Activated naive CD8-positive, alpha-beta T cell treated with anti-CD3 and anti-CD28 coated beads, Interleukin-2, amount 50 U/mL, for 24 hours (primary cell): ENCODE data around the gene KCTD14.
"Not testable (repeated sequence)": the region's sequence is repeated elsewhere in the genome, so short reads cannot be mapped to it uniquely, and the experiment has no call there.

ENCODE experiments used
- ATAC-seq: fragments of 150-1000 bp; cut with Tn5 transposase; one replicate; pipeline ENCODE4 v1.10.0; 2021
- DNase-seq: peaks from one replicate; pipeline ENCODE4 v3.0.0; 2021
- H3K27ac Mint-ChIP-seq: one replicate; pipeline ENCODE4 v1.8.0; 2021; ENCODE audit warnings: mild to moderate bottlenecking, mixed read lengths
- H3K27me3 Mint-ChIP-seq: one replicate; pipeline ENCODE4 v1.8.0; 2021; ENCODE audit warnings: mixed read lengths
- H3K36me3 Mint-ChIP-seq: one replicate; pipeline ENCODE4 v1.8.0; 2021; ENCODE audit warnings: low read depth, mixed read lengths
- H3K4me1 Mint-ChIP-seq: one replicate; pipeline ENCODE4 v1.8.0; 2021; ENCODE audit warnings: mixed read lengths
- H3K4me3 Mint-ChIP-seq: one replicate; pipeline ENCODE4 v1.8.0; 2021; ENCODE audit warnings: mild to moderate bottlenecking, moderate library complexity, mixed read lengths
- H3K9me3 Mint-ChIP-seq: one replicate; pipeline ENCODE4 v1.8.0; 2021; ENCODE audit warnings: mixed read lengths

Gene KCTD14

DNA sequence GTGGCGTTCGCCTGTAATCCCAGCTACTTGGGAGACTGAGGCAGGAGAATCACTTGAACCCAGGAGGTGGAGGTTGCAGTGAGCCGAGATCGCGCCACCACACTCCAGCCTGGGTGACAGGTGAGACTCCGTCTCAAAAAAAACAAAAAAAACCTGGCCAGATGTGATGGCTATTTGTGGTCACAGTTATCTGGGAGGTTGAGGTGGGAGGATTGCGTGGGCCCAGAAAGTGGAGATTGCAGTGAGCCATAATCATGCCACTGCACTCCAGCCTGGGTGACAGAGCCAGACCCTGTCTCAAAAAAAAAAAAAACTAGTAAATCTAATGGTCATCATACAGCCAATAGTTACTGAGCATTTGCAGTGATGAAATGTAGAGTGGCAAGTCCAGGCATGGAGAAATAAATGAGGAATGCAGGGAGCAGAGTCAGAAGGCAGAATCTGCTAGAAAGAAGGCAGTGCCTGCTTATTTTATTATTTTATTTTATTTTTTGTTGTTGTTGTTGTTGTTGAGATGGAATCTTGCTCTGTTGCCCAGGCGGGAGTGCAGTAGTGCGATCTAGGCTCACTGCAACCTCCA is 36.8 kb upstream of the KCTD14 start:
- ATAC-seq, H3K4me3 Mint-ChIP-seq, H3K27ac Mint-ChIP-seq, H3K9me3 Mint-ChIP-seq, H3K27me3 Mint-ChIP-seq, DNase-seq, H3K36me3 Mint-ChIP-seq, H3K4me1 Mint-ChIP-seq: not testable (repeated sequence)

DNA sequence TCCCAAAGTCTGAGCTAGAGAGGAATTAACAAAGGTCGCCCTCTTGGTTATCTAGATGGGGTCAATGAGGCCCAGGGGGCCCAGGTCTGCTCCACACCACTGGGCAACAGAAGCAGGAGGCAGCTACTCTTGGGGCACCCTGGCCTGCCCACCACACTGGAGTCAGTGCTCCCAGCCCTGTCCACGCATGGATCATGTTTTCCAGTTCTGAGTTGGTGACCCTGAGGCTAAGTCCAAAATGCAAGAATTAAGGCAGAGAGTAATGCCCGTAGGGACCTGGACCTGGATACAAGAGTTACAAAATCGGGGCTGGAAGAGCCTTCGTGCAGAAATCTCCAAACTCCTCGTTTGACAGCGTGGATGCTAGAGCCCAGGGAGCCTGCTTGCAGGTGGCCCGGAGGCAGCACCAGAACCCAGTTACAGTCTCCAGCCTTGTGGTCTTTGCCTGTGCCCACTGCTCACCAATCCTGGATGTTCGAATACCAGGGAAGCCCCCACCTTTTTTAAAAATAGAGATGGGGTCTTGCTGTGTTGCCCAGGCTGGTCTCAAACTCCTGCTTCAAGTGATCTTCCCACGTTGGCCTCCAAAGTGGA is 34.5 kb upstream of the KCTD14 start:
- ATAC-seq (no peak), DNase-seq (no peak)
- no peaks in the 10 kb centered on the region for H3K36me3 Mint-ChIP-seq
- H3K27me3 Mint-ChIP-seq = no peaks in the 10 kb centered on the region
- no peak overlapping the region for H3K27ac Mint-ChIP-seq
- no peaks in the 10 kb centered on the region for H3K4me1 Mint-ChIP-seq
- no peak overlapping the region for H3K4me3 Mint-ChIP-seq
- H3K9me3 Mint-ChIP-seq = no peaks in the 10 kb centered on the region

DNA sequence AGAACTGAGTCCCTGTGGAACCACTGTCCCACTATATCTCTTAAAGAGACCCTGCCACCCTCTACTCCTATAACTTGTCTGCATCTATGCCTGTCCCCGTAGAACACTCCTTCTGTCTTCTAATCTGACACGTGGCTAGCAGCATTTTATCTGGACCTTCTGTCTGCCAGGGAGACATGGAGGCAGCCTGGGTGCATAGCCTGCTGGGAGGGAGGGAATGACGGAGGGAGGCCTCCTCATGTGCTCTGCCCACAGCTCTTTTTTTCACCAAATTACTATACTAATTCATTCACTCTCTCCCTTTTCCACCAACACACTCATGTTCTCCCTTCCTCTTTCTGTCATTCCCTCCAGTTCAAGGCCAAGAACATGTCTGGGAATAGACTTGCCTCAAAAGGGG is 33.0 kb upstream of the KCTD14 start:
- no peaks in the 10 kb centered on the region for H3K36me3 Mint-ChIP-seq
- ATAC-seq (no peak), DNase-seq (no peak)
- H3K9me3 Mint-ChIP-seq = no peaks in the 10 kb centered on the region
- no peaks in the 10 kb centered on the region for H3K4me1 Mint-ChIP-seq
- H3K27me3 Mint-ChIP-seq = no peaks in the 10 kb centered on the region
- H3K4me3 Mint-ChIP-seq = no peak overlapping the region
- H3K27ac Mint-ChIP-seq = no peak overlapping the region

DNA sequence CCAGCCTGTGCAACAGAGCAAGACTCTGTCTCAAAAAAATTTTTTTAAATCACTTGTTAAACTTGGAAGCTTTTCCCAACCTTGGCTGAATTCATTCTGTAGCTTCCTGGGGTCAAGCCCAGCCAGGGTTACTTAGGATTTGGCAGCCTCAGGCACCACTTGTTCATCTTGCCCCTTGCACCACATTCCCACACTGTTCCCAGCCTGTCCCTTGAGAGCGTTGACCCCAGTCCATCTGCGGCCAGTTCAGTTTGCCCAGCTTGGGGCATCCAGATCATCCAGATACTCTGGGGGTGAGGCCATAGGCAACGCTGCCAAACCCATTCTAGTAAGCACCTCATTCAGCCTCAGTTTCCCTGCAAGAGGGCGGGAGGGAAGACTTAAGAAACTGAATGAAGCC is 31.9 kb upstream of the KCTD14 start:
- H3K9me3 Mint-ChIP-seq = no peaks in the 10 kb centered on the region
- no peak overlapping the region for H3K4me3 Mint-ChIP-seq
- ATAC-seq = no peak
- no peaks in the 10 kb centered on the region for H3K4me1 Mint-ChIP-seq
- H3K27me3 Mint-ChIP-seq = no peaks in the 10 kb centered on the region
- no peak for DNase-seq
- no peaks in the 10 kb centered on the region for H3K36me3 Mint-ChIP-seq
- no peak overlapping the region for H3K27ac Mint-ChIP-seq

DNA sequence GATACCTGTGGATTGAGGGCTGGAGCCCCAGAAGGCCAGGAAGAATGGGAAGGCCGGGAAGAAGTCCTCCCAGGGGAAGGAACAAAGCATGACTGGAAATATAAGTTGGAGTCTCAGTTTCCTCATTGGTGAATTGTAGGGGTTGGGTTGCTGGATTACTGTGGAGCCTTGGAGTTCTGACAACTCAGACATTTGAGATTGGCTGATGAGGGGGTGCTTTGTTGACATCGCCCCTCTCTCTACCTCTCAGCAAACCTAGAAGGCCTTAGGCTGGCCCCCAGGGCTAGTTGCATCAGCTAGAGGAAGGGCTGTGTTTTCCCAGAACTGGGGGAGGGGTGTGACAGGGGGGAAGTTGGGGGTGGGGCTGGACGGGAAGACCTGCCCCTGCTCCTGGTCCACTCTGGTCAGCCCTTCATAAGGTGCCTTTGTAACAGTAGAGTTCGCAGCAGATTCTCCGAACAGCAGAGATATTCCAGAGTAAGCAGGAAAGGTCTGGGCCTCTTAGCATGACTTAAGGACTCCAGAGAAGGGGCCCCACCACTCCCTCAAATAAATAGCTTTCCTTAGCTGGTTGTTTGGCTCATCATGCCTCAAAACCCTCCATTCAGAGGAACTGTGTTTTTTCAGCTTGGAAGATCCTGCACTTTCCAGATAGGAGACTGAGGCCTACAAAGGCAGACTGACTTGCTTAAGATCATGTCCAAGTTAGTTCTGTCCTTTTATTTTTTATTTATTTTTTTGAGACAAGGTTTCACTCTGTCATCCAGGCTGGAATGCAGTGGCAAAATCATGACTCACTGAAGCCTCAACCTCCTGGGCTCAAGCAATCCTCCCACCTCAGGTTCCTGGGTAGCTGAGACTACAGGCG is 28.1 kb upstream of the KCTD14 start:
- Mint-ChIP-seq H3K9me3 (no peaks in the 10 kb centered on the region), H3K27me3 (no peaks in the 10 kb centered on the region), H3K27ac (no peak overlapping the region), H3K4me3 (no peak overlapping the region), H3K4me1 (no peaks in the 10 kb centered on the region), H3K36me3 (no peaks in the 10 kb centered on the region)
- DNase-seq (no peak), ATAC-seq (no peak)

DNA sequence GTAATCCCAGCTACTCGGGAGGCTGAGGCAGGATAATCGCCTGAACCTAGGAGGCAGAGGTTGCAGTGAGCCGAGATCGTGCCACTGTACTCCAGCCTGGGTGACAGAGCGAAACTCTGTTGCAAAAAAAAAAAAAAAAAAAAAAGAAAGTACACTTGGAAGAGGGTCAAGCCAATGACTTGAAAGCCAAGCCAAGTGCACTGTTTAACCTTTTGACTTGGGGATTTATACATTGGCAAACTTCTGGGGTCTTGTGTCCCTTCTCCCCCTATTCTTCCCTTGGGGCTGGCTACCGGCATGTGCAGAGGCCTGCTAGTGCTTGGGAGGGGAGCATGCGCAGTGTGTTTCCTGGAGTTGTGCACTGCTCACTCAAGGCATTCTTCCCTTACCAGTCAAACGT is 26.3 kb upstream of the KCTD14 start:
- ATAC-seq = no peak
- no peaks in the 10 kb centered on the region for H3K9me3 Mint-ChIP-seq
- no peak overlapping the region for H3K4me3 Mint-ChIP-seq
- peaks cover 6% of the 10 kb centered on the region for H3K4me1 Mint-ChIP-seq
- H3K27ac Mint-ChIP-seq = no peak overlapping the region
- H3K36me3 Mint-ChIP-seq = no peaks in the 10 kb centered on the region
- no peak for DNase-seq
- no peaks in the 10 kb centered on the region for H3K27me3 Mint-ChIP-seq

DNA sequence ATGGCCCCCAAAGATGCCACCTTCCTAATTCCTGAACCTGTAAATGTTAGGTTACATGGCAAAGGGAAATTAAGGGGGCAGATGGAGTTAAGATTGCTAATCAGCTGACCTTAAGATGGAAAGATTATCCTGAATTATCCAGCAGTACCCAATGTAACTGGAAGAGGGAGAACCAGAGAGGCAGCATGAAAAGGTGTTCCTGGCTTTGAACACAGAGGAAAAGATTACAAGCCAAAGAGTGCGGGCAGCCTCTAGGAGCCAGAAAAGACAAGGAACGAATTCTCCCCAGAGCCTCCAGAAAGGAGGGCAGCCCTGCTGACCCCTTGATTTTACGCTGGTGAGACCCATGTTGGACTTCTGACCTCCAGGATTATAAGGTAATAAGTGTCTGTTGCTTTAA is 25.5 kb upstream of the KCTD14 start:
- Mint-ChIP-seq H3K36me3 (no peaks in the 10 kb centered on the region), H3K27me3 (no peaks in the 10 kb centered on the region), H3K27ac (no peak overlapping the region), H3K4me1 (peaks cover 6% of the 10 kb centered on the region), H3K4me3 (no peak overlapping the region), H3K9me3 (no peaks in the 10 kb centered on the region)
- ATAC-seq = no peak
- no peak for DNase-seq

DNA sequence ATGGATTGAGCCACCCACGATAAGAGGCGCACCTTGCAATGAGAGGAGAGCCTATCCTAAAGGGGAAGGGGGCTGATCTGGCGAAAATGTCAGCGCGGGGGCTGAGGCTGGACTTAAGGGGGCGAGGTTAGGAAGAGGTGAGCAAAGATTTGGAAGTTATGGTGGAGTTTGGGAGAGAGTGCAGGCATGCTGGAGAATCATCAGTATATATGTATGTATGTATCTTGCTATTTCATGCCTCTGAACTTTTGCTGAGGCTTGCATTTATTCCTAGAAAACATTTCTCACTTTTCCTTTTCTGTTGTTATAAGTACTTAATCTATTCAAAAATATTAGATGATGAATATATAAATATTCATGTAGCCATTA is 23.4 kb upstream of the KCTD14 start:
- Mint-ChIP-seq H3K4me1 (peaks cover 8% of the 10 kb centered on the region), H3K27ac (no peak overlapping the region), H3K9me3 (no peaks in the 10 kb centered on the region), H3K36me3 (no peaks in the 10 kb centered on the region), H3K27me3 (no peaks in the 10 kb centered on the region), H3K4me3 (peak overlapping the region; percentile 56)
- DNase-seq (no peak), ATAC-seq (no peak)

DNA sequence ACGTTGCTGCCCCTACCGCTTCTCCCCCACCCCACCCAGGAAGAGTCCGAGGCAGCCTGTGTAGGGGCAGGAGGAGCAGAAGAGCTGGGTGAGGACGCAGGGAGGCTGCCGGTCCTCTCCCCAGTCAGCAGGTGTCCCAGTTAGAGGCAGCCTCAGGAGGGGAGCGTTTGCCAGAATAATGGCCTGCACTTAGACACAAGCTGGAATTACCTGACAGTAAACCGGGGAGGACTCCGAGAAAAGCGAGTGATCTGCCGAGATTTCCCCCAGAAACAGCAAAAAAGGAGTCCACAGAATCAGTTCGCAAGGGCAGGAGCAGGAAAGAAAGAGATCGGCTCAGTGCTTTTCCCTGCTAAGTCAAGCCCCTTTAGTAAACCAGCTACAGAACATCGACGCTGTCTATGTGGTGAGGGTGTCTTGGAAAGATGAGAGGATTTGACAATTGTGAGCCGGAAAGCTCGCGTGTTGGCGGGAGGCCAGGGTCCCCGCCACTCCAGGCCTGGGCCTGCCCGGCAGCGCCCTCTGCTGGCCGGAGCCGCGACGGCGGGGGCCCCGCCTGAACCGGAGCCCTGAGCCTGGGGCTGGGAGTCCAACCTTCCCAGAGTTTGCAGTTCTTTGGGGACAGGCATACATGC is 22.9 kb upstream of the KCTD14 start:
- Mint-ChIP-seq H3K4me1 (peaks cover 11% of the 10 kb centered on the region), H3K27me3 (no peaks in the 10 kb centered on the region), H3K4me3 (peak overlapping the region; percentile 56), H3K9me3 (no peaks in the 10 kb centered on the region), H3K36me3 (no peaks in the 10 kb centered on the region), H3K27ac (no peak overlapping the region)
- ATAC-seq (peak; percentile 84), DNase-seq (peak; percentile 84)

DNA sequence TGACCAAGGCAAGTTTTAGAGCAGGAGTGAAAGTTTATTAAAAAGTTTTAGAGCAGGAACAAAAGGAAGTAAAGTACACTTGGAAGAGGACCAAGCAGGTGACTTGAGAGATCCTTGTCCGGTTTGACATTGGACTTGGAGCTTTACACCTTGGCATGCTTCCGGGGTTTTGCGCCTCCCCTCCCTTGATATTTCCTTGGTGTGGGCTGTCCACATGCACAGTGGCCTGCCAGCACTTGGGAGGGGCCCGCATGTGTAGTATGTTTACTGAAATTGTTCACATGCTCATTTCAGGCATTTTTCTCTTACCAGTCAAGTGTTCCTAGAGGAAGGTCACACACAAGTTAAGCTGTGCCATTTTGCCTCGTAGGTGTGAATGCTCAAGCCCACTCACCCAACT is 21.6 kb upstream of the KCTD14 start:
- no peak for ATAC-seq
- no peak for DNase-seq
- no peak overlapping the region for H3K4me3 Mint-ChIP-seq
- no peaks in the 10 kb centered on the region for H3K27me3 Mint-ChIP-seq
- peaks cover 21% of the 10 kb centered on the region for H3K4me1 Mint-ChIP-seq
- H3K9me3 Mint-ChIP-seq = no peaks in the 10 kb centered on the region
- no peaks in the 10 kb centered on the region for H3K36me3 Mint-ChIP-seq
- H3K27ac Mint-ChIP-seq = no peak overlapping the region

DNA sequence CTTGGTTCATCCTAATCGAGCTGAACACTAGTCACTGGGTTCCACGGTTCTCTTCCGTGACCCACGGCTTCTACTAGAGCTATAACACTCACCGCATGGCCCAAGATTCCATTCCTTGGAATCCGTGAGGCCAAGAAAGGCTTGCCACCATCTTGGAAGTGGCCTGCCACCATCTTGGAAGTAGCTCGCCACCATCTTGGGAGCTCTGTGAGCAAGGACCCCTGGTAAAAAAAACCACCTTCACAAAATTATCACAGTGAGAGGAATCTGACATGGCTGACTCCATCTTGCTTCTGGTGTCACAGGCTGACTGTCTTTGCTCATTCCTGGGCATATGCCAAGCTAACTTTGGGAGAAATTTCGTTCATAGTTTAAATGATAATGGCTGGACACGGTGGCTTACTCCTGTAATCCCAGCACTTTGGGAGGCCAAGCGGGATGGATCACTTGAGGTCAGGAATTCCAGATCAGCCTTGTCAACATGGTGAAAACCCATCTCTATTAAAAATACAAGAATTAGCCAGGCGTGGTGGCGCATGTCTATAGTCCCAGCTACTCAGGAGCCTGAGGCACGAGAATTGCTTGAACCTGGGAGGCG is 18.9 kb upstream of the KCTD14 start:
- no peak overlapping the region for H3K27ac Mint-ChIP-seq

DNA sequence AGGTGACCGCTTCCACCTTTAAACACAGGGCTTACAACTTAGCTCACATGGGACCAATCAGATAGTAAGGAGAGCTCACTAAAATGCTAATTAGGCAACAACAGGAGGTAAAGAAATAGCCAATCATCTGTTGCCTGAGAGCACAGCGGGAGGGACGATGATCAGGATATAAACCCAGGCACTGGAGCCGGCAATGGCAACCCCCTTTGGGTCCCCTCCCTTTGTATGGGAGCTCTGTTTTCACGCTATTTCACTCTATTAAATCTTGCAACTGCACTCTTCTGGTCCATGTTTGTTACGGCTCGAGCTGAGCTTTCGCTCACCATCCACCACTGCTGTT is 18.3 kb upstream of the KCTD14 start:
- not testable (repeated sequence) for H3K9me3 Mint-ChIP-seq, DNase-seq, H3K27ac Mint-ChIP-seq, ATAC-seq, H3K4me3 Mint-ChIP-seq, H3K27me3 Mint-ChIP-seq, H3K36me3 Mint-ChIP-seq
- peaks cover 25% of the 10 kb centered on the region for H3K4me1 Mint-ChIP-seq

More for the DNA sequence above, 18.9 kb upstream of the KCTD14 start:
- DNase-seq (no peak), ATAC-seq (no peak)
- no peaks in the 10 kb centered on the region for H3K27me3 Mint-ChIP-seq
- H3K9me3 Mint-ChIP-seq = no peaks in the 10 kb centered on the region
- H3K36me3 Mint-ChIP-seq = no peaks in the 10 kb centered on the region
- H3K4me3 Mint-ChIP-seq = no peak overlapping the region
- H3K4me1 Mint-ChIP-seq = peaks cover 25% of the 10 kb centered on the region

DNA sequence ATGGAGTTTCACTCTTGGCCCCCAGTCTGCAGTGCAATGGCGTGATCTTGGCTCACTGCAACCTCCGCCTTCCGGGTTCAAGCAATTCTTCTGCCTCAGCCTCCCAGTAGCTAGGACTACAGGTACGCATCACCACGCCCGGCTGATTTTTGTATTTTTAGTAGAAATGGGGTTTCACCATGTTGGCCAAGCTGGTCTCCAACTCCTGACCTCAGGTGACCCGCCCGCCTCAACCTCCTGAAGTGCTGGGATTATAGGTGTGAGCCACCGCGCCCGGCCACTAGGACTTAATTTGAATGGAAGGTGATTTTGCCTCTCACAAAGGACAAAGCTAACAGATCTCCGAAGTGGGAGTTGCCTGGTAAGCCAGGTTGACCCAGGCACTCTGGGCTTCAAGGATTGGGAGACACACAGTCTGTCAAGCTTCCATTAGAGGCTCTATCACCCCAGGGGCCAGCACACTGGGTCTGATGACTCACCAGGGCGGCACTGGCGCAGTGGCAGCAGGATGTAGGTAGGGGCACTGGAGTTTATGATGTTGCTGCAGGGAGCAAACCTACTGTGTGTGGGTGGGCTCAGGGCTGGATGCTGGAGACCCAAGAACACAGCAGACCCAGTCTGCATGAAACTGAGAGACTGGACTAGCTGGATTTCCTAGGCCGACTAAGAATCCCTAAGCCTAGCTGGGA is 17.8 kb upstream of the KCTD14 start:
- peaks cover 22% of the 10 kb centered on the region for H3K4me1 Mint-ChIP-seq
- H3K36me3 Mint-ChIP-seq = no peaks in the 10 kb centered on the region
- H3K4me3 Mint-ChIP-seq = no peak overlapping the region
- peak; percentile 9 for DNase-seq
- ATAC-seq = no peak
- no peak overlapping the region for H3K27ac Mint-ChIP-seq
- H3K9me3 Mint-ChIP-seq = no peaks in the 10 kb centered on the region
- H3K27me3 Mint-ChIP-seq = no peaks in the 10 kb centered on the region

DNA sequence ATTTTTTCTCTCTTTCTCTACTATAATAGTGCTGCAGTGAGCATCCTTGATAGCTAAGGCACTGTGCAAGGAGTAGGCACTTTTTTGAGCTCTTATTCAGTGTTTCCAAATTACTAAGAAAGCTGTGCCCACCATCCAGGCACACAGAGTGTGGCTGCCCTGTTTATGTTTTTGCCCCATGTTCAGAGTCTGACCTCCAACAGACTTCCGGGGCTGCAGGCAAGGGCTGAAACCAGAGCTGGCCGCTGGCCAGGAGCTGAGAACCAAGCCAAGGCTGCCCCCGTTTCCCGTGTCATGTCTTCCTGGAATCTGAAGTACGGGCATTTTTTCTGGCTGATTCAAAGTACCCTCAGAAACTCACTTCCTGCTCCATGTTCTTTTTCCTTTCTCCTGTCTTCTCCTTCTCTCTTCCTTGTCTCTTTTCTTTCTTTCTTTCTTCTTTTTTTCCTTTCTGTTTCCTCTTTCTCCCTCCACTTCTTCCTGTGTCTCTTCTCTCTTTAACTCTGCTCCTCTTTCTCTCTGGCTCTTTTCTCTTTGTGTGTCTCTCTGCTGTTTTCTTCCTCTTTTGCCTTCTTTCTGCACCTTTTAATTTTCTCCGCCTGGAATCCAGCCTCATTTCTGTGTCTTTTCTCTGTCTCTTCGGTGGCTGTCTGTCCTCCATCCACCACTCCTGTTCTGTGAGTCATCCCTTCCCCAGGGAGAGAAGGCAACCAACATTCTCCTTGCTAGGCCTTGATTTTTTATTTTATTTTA is 17.0 kb upstream of the KCTD14 start:
- Mint-ChIP-seq H3K4me3 (peak overlapping the region; percentile 60), H3K36me3 (no peaks in the 10 kb centered on the region), H3K27me3 (no peaks in the 10 kb centered on the region), H3K9me3 (no peaks in the 10 kb centered on the region), H3K27ac (peak overlapping the region; percentile 96), H3K4me1 (peaks cover 19% of the 10 kb centered on the region)
- ATAC-seq (peak; percentile 87), DNase-seq (peak; percentile 49)
